Measurements from ENCODE around the gene ORC2. TPM values are rescaled to one million over a fixed set of nuclear protein-coding genes. Genes with fewer than 3 reads are reported as not detected.

Gene ORC2
- total RNA-seq, 1 donor from 2014 or later: 27.4 TPM

- ATAC-seq (peak; percentile 95), DNase-seq (peak; percentile 99)
- peak within 1 kb of the TSS; percentile 91 for H3K4me3 ChIP-seq
- peaks cover 27% of the 10 kb centered on the region for H3K4me1 ChIP-seq
- H3K27me3 ChIP-seq: no peaks in the 10 kb centered on the region
- H3K36me3 ChIP-seq: peaks cover 22% of the 10 kb centered on the region
- intact Hi-C loops (cut with DNase I): no loop called here
- no peaks in the 10 kb centered on the region for H3K9me3 ChIP-seq
- no peak for TF ChIP-seq CTCF (IDR thresholded peaks at IDR 0.05)
- peak within 1 kb of the TSS; percentile 100 for H3K27ac ChIP-seq
Observed at GRCh38 chr2:200864176-200865034, 99.1 kb downstream of the ORC2 start, which contains the start of gene CLK1. TSS of gene CLK1 (minus strand) at chr2:200864658. CDS start at chr2:200861862, 2,796 bp downstream.

GRCh38 chr2:200863782-200864175 is 99.7 kb downstream of the ORC2 start:
- Histone ChIP-seq H3K27me3 (no peaks in the 10 kb centered on the region), H3K9me3 (no peaks in the 10 kb centered on the region), H3K36me3 (peaks cover 29% of the 10 kb centered on the region), H3K4me1 (peaks cover 33% of the 10 kb centered on the region), H3K4me3 (peak overlapping the region; percentile 91), H3K27ac (peak overlapping the region; percentile 100)
- ATAC-seq: no peak
- TF ChIP-seq CTCF (IDR thresholded peaks at IDR 0.05): no peak
- intact Hi-C loops (cut with DNase I): no loop called here
- DNase-seq: no peak

- peaks cover 40% of the 10 kb centered on the region for H3K4me1 ChIP-seq
- ATAC-seq: no peak
- intact Hi-C loops (cut with DNase I): no loop called here
Observed at GRCh38 chr2:200862532-200863000, 100.9 kb downstream of the ORC2 start.

GRCh38 chr2:200861617-200862155 is 101.8 kb downstream of the ORC2 start:
- DNase-seq (no peak), ATAC-seq (no peak)
- H3K36me3 ChIP-seq: peaks cover 50% of the 10 kb centered on the region
- peaks cover 42% of the 10 kb centered on the region for H3K4me1 ChIP-seq
- peak overlapping the region; percentile 100 for H3K27ac ChIP-seq
- H3K9me3 ChIP-seq: no peaks in the 10 kb centered on the region
- intact Hi-C loops (cut with DNase I): no loop called here
- H3K27me3 ChIP-seq: no peaks in the 10 kb centered on the region
- H3K4me3 ChIP-seq: peak overlapping the region; percentile 91
- TF ChIP-seq CTCF (IDR thresholded peaks at IDR 0.05): no peak

More at GRCh38 chr2:200862532-200863000, 100.9 kb downstream of the ORC2 start:
- no peak for TF ChIP-seq CTCF (IDR thresholded peaks at IDR 0.05)
- peak overlapping the region; percentile 100 for H3K27ac ChIP-seq
- H3K27me3 ChIP-seq: no peaks in the 10 kb centered on the region
- DNase-seq: no peak
- H3K9me3 ChIP-seq: no peaks in the 10 kb centered on the region
- H3K4me3 ChIP-seq: peak overlapping the region; percentile 91
- peaks cover 41% of the 10 kb centered on the region for H3K36me3 ChIP-seq

GRCh38 chr2:200860092-200860795 is 103.2 kb downstream of the ORC2 start:
- H3K36me3 ChIP-seq: peaks cover 64% of the 10 kb centered on the region
- peaks cover 38% of the 10 kb centered on the region for H3K4me1 ChIP-seq
- no peak for TF ChIP-seq CTCF (IDR thresholded peaks at IDR 0.05)
- H3K9me3 ChIP-seq: no peaks in the 10 kb centered on the region
- ATAC-seq: no peak
- peak overlapping the region; percentile 91 for H3K4me3 ChIP-seq
- no peak overlapping the region for H3K27ac ChIP-seq
- intact Hi-C loops (cut with DNase I): no loop called here
- no peaks in the 10 kb centered on the region for H3K27me3 ChIP-seq
- DNase-seq: no peak

Other genes starting within 250 kb of the ORC2 start
- gene BZW1, start 151.8 kb downstream of the ORC2 start, total RNA-seq: 158 TPM
- gene CLK1, start 99.0 kb downstream of the ORC2 start, total RNA-seq: 108 TPM
- 31.2 TPM for gene PPIL3, start 74.6 kb downstream of the ORC2 start, total RNA-seq
- gene NIF3L1, start 74.3 kb downstream of the ORC2 start, total RNA-seq: 13.8 TPM
- gene HYCC2, start 108.0 kb upstream of the ORC2 start, total RNA-seq: 32.9 TPM
- 68.2 TPM for gene NDUFB3, start 108.3 kb upstream of the ORC2 start, total RNA-seq
- 316 TPM for gene CFLAR, start 152.5 kb upstream of the ORC2 start, total RNA-seq
- gene CASP10, start 219.5 kb upstream of the ORC2 start, total RNA-seq: 31.6 TPM